ENCODE data around the gene SH3BP2.

DNA sequence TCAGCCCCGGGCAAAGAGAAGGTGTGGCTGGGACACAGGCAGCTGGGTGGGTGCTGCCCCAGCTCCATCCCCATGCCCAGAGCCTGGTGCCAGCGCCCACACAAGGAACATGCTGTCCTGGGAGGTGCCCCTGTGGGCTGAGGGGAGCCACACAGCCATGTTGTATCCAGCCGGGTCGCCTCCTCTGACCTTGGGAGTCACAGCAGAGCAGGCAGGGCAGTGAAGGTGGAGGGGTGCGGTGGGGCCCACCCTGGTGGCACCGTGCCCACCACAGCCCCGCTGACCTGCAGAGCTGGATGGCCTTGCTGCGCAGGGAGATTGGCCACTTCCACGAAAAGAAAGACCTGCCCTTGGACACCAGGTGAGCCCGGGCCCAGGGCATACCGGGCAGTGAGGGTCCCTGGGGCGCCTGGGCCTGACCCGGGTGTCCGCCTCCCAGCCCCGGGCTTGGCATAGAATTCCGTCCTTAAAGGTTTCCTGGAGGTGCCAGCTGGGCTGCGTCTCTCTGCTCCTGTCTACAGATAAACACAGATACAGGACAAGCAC is 32.0 kb downstream of the SH3BP2 start:
- TF ChIP-seq CTCF (optimal IDR thresholded peaks at IDR 0.05 in 1 of 3, IDR thresholded peaks at IDR 0.05 in 1 of 3, conservative IDR thresholded peaks at IDR 0.05 in 1 of 3; ENCODE audit: extremely low read depth in 1 of 3, insufficient read depth in 2 of 3, low read length in 3 of 3): no peak
- no peak for TF ChIP-seq EZH2 (IDR thresholded peaks at IDR 0.05; ENCODE audit: low read length)

Measured in keratinocyte (primary cell).